IPS DF 6.9 (cell line): Measurements from ENCODE around the gene VPS13D.

Experiments
- DNase-seq: peaks from one replicate; pipeline ENCODE4 v3.0.0-alpha.2; 2013; ENCODE audit warnings: low read depth, low spot score
- H3K27ac ChIP-seq: one replicate; pipeline ENCODE4 v1.5.1; 2013; ENCODE audit warnings: low read length, control low read depth
- H3K27me3 ChIP-seq: 2 replicates; pipeline ENCODE4 v1.6.1; 2013; ENCODE audit warnings: mild to moderate bottlenecking, low read length; ENCODE audit not compliant: control insufficient read depth, insufficient read depth
- H3K36me3 ChIP-seq: 2 replicates; pipeline ENCODE4 v1.6.1; 2013; ENCODE audit warnings: low read length; ENCODE audit not compliant: control insufficient read depth, insufficient read depth
- H3K4me1 ChIP-seq: 2 replicates; pipeline ENCODE4 v1.6.1; 2013; ENCODE audit warnings: low read length; ENCODE audit not compliant: control insufficient read depth, insufficient read depth
- H3K4me3 ChIP-seq: 2 replicates; pipeline ENCODE4 v1.5.1; 2013; ENCODE audit warnings: mild to moderate bottlenecking, low read length
- H3K9me3 ChIP-seq: 2 replicates; pipeline ENCODE4 v1.6.1; 2013; ENCODE audit warnings: low read length, inconsistent platforms; ENCODE audit not compliant: control insufficient read depth, insufficient read depth
- WGBS: extraction: QIAGEN DNeasy Blood & Tissue Kit; methylation state at CpG from one replicate; pipeline ENCODE4 v1.1.7; 2013; ENCODE audit warnings: mixed read lengths, missing lambda C conversion rate; ENCODE audit not compliant: insufficient read length, insufficient coverage; 5-methylcytosine and 5-hydroxymethylcytosine counted together

VPS13D gene

DNA sequence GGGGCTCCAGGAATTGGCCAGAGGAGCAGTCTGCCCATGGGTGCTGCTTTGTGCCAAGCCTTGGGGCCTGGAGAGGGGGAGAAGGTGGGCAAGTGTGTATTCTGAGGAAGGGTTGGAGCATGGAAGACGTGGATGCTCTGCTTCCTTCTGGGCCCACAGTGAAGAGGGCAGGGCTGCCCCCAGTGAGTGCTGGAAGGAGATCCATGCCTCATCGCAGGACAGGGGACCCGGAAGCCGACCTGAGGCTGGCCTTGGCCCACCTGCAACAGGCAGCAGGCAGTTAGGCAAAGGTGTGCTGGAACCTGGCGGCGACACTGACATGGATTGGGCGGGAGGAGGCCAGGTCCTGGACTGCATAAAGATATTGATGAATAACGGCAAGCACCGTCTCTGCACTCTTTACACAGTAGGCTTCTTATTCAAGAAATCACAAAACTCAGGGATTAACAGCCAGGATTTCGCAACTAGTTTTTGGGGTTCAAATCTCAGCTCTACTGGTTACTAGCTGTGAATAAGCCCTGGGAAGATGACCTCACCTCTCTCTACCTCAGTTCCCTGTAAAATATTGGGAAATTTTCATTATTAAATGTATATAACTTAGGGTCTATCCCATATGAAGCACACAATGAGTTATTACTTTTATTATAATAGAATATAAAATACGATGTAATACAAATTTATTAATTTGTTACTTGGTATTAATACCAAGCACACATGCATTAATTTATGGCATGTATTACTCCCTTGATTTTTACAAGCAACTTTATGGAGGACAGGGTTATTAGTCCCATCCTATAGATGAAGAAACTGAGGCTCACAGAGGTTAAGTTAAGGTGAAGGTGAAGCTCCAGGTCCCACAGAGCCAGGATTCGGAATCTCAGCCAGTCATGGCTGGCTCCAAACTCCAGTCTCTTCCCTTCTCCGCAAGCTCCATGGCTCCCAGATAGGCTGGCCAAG lies 325.9 kb downstream of the VPS13D start:
- Histone ChIP-seq H3K9me3 (no peaks in the 10 kb centered on the region), H3K36me3 (no peaks in the 10 kb centered on the region), H3K27me3 (no peaks in the 10 kb centered on the region), H3K4me3 (no peak overlapping the region), H3K27ac (no peak overlapping the region), H3K4me1 (no peaks in the 10 kb centered on the region)
- DNase-seq = no peak
- WGBS = no CpG with 5 or more reads among the region's 13 CpGs

- Histone ChIP-seq H3K4me1 (no peaks in the 10 kb centered on the region), H3K27ac (no peak overlapping the region), H3K27me3 (no peaks in the 10 kb centered on the region), H3K9me3 (no peaks in the 10 kb centered on the region), H3K4me3 (no peak overlapping the region), H3K36me3 (no peaks in the 10 kb centered on the region)
- WGBS = no CpG with 5 or more reads among the region's 9 CpGs
- DNase-seq = no peak
Observed at GRCh38 chr1:12556368-12556930, 326.6 kb downstream of the VPS13D start.

DNA sequence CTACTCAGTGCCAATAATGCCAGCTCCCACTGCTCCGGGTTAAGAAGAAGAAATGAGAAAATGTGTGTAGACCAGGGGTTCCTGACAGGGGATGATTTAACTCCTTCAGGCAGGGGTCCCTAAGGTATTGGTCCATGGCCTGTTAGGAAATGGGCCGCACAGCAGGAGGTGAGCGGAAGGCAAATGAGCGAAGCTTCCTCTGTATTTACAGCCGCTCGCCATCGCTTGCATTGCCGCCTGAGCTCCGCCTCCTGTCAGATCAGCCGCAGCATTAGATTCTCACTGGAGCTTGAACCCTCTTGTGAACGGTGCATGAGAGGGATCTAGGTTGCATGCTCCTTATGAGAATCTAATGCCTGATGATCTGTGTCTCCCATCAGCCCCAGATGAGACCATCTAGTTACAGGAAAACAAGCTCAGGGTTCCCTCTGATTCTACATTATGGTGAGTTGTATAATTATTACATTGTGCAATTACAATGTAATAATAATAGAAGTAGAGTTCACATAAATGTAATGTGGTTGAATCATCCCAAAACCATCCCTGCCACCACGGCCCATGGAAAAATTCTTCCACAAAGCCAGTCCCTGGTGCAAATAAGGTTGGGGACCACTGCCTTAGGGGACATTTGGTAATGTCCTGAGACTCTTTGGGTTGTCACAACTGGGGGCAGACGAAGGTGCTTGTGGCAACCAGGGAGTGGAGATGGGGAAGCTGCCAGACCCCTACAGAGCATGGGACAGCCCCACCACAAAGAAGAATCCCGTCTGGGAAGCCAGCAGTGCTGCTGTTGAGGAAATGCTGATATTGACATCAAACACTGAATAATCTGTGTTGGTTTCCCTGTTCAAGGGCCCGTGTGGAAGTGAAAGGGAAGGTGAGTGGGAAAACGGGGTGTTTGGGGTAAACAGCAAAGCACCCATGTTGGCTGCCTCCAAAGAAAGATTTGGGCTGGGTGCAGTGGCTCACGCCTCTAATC lies 327.4 kb downstream of the VPS13D start:
- DNase-seq = no peak
- Histone ChIP-seq H3K4me1 (no peaks in the 10 kb centered on the region), H3K9me3 (no peaks in the 10 kb centered on the region), H3K27ac (no peak overlapping the region), H3K27me3 (no peaks in the 10 kb centered on the region), H3K36me3 (no peaks in the 10 kb centered on the region), H3K4me3 (no peak overlapping the region)
- WGBS = no CpG with 5 or more reads among the region's 17 CpGs

DNA sequence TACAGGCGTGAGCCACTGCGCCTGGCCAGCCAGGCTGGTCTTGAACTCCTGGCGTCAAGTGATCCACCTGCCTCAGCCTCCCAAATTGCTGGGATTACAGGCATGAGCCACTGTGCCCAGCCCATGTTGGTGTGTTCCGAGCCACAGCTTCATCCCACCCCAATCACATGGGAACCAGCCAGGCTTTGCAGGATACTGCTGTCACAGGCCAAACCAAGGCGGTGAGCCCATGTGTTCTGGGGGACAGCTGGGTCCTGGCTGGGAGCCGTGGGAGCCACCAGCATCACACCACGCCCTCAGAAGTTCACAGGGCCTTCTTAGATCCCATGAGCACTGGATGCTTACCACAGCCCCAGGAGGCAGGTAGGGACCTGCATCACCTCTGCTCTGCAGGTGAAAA lies 331.3 kb downstream of the VPS13D start:
- Histone ChIP-seq H3K9me3 (no peaks in the 10 kb centered on the region), H3K27me3 (no peaks in the 10 kb centered on the region), H3K36me3 (no peaks in the 10 kb centered on the region), H3K27ac (no peak overlapping the region), H3K4me1 (no peaks in the 10 kb centered on the region), H3K4me3 (no peak overlapping the region)
- whole genome bisulfite sequencing = no CpG with 5 or more reads among the region's 7 CpGs
- no peak for DNase-seq
